Stimulated activated naive CD4-positive, alpha-beta T cell (primary cell): ENCODE measurements around the gene PROB1.
"Not testable (repeated sequence)": the region's sequence is repeated elsewhere in the genome, so short reads cannot be mapped to it uniquely, and the experiment has no call there.

Source experiments
- DNase-seq, 6 experiments: peaks; one replicate each; lab custom pipeline; 2025; lab: John Stamatoyannopoulos, UW

The PROB1 gene

DNA sequence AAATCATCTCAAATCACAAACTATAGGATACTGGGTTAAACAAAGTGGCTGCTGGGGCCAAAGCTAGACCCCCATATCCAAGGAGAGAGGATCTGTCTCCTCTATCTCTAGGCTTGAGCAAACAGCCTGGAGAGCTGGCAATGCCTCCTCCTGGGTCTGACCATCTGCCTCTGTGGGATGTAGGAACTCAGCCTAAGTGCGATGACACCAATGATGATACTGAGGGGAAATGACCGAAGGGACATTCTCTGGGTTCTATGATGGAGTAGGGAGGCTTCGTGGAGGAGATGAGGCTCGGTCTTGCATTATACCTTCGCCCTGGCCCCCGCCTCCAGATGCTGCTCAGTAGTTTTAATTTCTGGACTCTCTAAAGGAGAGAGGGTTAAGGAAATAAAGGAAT, 18.2 kb upstream of the PROB1 start:
- DNase-seq = no peak

DNA sequence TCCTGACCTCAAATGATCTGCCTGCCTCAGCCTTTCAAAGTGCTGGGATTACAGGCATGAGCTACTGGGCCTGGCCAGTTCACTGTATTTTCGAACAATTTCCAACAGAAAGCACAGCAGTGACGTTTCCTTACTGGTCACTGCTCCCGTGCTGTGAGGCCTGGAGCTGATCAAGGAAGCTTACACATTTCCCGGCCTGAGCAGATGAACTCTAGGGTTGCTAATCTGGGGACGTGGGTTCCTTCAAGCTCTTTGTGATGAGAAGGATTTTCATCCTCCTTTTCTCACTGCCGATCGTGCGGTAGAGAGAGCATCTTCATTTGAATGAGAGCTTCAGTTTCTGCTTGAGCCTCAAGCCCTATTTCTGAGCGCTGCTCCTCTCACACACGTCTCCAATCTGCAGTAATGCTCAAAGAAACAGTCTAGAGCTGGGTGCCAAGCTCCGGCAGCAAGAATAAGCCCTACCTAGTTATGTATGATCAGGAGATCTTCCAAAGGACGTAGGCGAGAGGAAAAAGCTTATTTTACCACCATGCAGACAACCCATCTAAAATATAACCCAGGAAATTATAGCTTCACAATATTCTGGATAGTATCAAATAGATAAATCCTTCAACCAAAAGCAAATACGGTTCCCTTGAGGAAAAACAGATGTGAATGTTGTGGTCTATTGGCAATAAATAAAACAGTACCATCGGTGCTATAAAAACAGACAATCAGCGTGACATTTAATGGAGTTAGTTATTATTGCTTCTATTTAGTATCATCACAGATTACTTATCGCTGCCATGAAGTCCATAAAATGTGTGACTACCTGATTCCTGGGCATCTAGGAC, 16.3 kb upstream of the PROB1 start:
- DNase-seq = no peak

DNA sequence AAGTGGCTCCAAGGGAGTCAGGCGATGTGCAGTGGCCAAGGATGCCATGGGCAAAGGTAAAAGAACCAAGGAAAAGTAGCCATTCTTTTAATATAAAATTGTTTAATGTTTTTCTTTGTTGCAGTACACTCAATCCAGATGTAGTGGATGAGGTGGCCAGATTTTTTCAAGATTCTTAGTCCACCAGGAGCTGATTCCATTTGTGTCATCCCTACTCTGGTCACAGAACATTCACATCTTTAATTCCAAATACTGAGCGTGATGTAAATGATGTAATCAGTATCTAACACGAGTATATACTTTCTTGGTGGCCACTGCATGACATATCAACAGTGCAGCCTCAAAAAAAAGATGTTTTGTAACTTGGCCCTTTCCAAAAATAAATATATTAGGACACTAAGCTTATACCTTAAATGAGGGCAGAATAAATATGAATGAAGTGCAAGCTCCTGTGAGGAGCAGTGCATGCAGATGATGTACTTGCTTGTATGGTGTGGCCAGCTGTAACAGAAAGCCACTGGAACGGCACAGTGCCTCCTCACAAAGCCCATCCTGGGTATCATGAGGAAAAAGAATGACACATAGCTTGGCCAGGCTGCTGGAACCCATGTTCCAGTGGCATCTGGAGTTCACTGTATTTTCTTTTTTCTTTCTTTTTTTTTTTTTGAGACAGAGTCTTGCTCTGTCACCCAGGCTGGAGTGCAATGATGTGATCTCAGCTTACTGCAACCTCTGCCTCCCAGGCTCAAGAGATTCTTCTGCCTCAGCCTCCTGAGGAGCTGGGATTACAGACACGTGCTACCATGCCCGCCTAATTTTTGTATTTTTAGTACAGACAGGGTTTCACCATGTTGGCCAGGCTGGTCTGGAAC, 15.5 kb upstream of the PROB1 start:
- no peak for DNase-seq

DNA sequence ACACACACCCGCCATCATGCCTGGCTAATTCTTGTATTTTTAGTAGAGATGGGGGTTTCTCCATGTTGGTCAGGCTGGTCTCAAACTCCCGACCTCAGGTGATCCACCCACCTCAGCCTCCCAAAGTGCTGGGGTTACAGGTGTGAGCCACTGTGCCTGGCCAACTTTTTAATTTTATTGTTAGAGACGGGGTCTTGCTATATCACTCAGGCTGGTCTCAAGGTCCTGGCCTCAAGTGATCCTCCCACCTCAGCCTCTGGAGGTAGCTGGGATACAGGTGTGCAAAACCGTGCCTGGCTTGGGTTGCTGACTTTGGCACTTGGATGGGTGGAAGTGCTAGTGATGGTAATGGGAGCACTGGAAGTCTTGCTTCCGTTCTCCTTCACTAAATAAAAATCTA, 14.2 kb upstream of the PROB1 start:
- not testable (repeated sequence) for DNase-seq

DNA sequence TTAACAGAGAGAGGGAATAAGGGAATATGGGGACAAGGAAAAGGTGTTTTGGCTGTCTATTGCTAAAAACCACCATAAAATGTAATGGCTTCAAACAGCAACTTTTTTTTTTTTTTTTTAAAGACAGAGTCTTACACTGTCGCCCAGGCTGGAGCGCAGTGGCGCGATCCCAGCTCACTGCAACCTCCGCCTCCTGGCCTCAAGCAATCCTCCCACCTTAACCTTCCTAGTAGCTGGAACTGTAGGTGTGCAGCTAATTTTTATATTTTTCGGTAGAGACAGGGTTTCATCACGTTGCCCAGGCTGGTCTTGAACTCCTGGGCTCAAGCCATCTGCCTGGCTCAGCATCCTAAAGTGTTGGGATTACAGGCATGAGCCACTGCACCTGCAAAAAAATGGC, 13.3 kb upstream of the PROB1 start:
- no peak for DNase-seq

DNA sequence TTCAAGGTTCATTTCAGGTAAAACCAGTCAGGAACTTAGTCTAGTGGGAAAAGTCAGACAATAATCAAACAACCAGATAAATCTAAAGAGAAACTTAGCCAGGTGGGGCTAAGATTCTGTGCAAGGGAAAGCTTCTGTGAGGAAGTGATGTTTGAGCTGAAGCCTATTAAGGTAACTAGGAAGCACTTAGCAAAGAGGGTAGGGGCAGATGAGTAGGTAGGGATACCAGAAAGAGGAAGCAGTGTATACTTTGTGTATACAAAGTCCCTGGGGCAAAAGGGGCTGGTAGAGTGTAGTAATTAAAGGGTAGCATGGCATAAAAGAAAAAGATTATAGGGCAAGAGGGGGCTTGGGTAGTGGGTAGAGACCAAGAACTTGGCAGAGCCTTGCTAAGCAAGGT, 12.6 kb upstream of the PROB1 start:
- no peak for DNase-seq

DNA sequence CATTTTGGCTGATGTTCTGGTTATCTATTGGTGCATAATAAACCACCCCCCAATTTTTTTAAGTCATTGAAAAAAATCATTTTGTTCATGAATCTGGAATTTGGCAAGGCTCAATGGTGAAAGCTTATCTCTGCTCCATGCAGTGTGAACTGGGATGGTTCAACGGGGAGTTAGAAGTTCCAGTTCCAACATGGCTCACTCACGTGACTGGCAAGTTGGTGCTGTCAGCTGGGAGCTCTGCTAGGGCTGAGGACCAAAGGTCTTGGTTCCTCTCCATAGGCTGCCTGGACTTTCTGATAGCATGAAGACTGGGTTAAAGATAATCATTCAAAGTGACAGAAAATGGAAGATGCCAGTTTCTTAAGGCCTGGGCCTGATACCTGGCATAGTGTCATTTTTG, 12.1 kb upstream of the PROB1 start:
- no peak for DNase-seq

DNA sequence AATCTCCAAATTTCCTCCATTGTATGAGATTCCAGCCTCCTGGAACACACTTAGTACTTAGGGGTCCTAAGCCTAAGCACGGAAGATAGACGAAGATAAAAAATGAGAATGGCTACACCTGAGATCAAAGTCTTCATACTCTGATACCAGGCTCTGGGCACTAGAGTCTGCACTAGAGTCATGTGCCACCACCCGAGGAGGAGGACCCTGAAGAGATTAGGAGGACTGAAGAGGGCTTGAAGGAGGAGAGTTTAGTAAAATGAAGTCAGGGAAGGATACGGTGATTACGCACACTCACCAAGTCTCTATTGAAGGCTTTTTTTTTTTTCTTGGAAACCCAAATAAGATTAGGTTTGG, 9.6 kb upstream of the PROB1 start:
- peak in 1 of 6 experiments; percentile 4 for DNase-seq

DNA sequence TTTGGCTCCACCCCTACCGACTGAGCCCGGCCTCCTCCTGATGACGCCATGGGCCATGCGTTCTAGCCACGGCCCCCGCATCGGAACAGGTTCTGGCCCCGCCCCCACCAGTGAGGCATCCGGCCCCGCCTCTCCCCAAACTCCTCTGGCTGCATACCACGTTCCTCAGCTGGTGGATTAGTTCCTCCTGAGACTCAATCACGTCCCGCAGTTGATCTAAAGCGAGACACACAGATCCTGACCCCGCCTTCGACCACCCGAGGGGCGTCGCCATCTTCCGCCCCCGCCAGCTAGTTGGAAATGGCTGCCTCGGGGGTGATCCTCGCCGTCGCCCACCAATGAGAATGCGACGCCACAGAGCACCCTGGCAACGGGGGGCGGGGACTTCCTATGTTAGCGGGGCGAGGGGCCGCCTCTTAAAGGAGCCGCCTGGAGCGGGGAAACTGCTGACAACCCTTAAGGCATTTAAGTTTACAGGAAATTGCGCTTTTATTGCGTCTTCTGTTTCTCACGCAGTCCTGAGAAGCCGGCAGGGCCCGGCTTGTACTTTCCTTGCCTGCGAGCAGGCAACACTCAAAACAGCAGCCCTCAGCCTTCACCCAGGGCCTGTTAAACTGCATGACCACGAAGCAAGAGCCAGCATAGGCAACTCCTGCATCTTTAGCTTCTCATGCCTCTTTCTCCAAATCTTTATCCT, 9.0 kb upstream of the PROB1 start, which contains the start of gene SPATA24:
Gene SPATA24, minus strand, starts transcription at position 303 of the 697 bp plus-strand sequence. Its CDS starts 29 bp downstream, at position 274.
- DNase-seq = peak; percentile 96 to 98 (median 98)

DNA sequence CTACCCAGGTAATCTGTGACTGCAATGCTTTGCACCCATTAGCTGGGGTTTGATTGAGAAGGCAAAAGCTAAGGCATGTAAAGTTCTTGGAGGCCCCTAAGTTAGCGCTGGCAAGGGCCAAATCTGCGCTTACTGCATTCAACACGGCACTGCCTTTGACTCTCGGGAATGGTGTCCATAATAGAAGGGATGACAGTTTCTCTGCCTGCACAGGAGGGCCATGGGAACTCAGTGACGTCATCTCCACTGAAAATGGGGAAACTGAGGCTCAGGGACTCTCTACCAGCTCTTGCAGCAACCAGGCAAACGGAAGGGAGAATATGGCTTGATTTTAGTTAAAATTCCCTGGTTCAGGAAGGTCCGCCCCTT, 8.5 kb upstream of the PROB1 start:
- no peak for DNase-seq

DNA sequence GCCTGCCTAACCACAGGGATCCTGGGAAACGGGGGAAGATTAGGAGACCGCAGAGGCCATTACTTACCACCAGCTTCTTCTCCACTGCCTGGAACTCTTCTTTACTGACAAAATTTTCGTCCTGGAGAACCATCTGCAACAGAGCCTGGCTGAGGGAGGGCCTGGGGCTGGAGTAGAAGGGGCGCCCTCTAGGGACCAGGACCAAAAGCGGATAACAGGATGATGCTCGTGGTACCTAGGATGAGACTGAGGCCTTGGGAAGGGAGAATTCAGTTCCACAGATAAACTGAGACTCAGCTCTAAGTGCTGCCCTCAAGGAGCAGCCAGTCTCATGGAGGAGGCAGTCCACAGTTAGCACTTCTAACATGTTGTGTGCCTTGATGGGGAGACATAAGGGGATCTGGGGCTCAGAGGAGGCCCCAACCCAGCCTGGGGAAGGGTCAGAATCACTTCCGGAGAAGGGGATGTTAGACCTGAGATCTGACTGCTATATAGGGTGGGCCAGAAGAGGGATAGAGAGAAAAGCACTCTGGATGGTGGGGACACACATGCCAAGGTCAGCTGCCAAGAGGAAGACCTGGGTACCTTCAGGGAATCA, 7.8 kb upstream of the PROB1 start:
- no peak for DNase-seq

DNA sequence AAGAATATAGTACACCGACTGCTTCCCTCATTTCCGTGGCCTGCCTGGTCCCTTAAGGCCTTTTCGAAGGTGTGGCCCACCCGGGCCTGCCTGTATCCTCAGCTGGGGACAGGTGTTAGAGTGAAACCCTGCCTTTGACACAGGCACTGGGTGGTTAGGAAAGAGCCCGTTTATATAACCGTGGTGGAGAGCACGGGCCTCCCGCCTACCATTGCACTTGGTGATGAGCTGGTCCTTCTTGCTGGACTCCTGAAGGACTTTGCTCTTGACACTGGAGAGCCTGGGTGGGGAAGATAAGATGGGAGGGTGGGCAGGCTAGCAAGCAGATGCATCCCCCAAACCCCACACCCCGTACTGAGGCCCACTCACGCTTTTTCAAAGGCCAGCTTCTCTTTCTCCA, 6.6 kb upstream of the PROB1 start:
- no peak for DNase-seq

DNA sequence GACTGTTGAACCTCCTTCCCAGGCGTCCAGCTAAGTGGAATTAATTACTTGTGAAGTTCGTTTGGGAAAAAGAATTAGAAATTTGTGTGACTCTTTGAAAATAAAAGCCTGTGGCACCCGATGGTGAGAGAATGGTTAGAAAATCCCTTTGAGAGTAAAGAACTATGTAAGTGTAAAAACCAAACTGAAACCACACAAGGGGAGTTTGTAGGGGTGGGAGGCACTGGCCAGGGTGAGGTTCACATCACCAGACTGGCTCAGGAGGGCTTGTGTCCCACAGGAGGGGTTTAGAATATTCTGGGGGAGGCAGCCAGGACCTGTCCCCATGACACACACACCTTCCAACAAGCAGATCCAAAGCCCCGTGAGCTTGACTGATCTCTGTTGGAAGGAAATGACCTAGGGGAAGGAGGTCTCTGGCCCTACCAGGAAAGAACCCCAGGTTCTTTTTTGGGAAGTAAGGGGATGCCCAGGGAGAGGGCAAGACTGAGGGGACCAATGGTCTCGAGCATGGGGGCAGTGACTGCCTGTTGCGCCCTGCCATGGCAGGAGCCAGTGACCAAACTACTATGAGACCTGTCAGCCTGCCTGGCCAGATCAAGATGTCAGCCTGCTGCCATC, 4.7 kb upstream of the PROB1 start:
- DNase-seq = no peak

DNA sequence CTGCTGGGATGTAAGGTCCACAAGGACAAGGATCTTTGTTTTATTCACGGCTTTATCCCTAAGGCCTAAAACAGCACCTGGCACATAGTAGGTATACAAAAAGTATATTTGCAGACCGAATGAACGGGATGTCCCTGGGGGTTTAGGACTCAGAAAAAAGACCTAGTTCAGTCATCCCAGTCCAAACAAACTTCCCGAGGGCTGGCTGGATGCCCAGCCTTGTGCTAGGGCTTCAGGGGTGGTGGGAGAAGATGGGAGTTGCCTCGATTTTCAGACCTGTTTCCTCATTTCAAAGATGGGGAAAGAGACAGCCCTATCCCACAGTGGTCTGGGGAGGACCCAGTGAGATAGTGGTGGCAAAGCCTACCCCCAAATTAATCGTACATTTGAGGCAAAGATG, 3.0 kb upstream of the PROB1 start:
- DNase-seq = no peak

DNA sequence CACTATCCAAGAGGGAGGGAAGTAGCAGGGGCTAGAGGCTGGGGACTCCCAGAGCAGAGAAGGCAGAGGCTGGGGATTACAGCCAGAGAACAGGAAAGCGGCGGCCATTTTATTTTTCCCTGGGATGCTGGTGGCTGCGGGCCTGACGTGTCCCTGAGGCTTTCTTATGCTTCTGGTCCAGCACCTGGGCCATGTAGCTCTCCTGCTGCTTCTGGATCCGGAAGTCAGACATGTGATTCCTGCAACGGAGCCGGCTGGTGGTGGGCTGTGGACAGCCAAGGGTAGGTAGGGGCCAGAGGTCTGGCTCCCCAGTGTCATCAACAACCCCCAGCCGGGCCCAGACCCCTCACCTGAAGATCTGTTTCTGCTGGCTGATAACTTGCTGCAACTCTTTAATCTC, 1.8 kb upstream of the PROB1 start:
- no peak for DNase-seq

DNA sequence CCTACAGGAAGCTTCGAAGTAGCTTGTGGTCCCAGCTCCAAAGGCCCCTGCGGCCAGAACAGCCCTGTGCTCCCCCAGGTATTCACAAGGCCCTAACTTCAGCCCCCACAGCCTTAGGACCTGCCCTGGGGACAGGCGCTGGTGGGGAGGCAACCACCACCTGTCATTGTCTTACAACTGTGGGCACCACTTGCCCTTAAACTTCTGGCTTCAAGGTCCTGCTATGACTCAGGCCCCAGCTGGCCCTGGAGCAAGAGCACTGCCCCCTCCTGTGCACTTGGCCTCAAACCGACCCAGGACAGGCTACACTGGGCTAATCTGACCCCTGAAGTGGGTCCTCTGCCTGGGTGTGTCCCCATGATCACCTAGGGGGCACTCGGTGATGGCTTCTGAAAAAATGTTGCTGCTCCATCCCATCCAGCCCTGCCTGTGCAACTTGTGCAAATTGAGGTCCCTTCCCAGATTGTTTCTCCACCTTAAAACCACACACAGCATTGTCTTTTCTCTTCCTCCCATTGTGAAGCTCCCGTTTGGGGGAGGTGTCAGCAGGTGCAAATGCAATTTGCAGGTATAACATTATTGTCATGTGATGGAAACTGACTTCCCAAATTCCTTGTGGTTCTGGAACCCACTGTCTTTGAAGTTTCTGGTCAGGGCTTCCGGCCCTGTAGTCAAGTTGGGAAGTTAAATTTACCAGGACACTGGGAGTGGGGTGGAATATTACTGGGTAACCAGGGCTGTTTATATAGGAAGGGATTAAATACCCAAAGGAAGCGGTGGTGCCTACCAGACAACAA, 1.1 kb upstream of the PROB1 start:
- DNase-seq = no peak

DNA sequence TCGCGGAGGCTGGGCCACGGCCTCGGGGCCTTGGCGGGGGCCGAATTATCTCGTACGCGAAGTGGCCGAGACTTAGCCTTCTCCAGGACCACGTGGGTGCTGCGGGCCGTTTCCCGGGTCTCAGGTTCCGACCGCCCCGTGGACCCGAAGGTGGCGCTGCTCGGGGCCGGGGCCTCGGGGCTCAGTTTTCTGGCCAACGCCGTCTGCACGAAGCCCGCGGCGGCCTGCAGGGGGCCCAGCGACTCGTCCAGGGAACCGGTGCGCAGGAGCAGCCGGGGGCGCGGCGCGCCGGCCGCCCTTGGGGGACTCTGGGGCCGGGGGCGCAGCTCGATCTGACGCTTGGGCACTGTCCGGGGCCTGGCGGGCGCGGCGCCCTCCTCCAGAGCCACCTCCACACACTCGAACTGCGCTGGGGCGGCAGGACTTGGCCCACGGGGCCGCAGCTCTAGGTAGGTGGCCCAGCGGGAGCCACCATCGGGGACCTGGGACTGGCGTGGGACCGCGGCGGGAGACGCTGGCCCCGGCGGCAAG, 716 bp downstream of the PROB1 start:
- DNase-seq = peak in 4 of 6 experiments; percentile 5 to 57 (median 41)

DNA sequence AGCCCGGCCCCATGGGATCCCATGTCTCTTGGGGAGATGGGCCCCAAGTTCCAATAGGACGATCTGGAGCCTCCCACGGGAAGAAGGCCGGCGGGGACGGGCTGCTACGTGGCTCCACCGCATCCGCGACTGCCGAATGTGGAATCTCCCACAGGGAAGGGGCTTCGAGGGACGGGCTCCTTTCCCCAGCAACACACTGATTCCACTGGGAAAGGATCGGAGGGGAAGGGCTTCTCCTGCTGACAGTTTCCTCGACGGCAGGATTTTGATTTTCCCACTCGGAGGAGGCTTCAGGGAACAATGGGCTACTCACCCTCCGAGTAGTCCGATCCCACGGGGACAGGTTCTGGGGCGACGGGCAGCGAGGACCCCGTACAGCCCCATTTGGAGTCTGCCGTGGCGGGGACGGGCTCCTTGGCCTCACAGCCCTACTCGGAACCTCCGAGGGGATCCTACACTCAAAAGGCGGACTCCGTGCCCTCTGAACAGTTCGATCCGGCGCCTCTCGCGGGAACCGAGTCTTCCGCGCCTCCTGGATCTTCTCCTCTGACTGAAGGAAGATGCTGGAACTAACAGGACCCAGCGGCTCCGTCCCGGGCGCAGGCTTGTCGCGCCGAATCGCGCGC, 1.3 kb downstream of the PROB1 start:
- DNase-seq = peak in 1 of 6 experiments; percentile 57

DNA sequence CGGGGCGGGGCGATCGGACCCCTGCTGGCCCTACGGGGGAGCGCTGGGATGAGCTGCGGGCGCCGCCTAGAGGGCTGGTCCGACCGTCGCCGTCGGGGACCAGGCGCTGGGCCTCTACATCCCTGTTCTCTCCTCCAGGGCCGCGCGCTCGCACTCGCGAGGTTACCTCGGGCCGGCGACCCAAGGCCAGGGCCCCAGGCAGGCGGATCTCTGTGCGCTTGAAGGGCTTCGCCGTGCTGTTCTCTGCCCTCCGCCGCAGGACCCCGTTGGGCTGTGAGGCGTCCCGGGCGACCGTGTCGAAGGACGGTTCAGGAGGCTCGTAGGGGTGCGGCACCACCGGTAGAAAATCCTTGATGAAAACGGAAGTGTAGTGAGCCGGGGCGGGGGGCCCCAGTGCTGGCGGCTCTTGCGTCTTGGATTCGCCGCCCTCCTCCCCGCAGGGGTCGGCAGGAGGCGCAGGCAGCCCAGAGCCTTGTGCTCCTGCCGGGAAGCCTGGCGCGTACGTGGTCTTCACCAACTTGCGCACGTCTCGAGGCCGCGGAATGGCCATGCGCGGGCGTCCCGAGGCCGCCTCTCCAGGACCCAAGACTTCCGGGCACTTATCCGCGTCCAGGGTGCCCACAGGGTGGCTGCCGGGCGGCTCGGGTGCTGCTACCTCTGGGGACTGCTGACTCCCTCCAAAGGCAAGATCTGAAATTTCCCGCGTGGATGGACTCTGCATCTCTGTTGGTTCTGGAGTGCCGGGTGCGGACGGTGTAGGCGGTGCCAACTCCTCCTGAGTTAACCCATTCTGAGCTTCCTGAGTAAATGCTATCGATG, 2.0 kb downstream of the PROB1 start:
- DNase-seq = peak; percentile 35 to 67 (median 60)
